HG03060 (cell line): ENCODE measurements around the gene HRH2.

Experiments
- ATAC-seq: cut with Tn5 transposase; IDR thresholded peaks from one replicate; pipeline ENCODE4 v1.9.1; 2021; ENCODE audit warnings: low read depth, moderate number of reproducible peaks; ENCODE audit not compliant: unreplicated experiment

The HRH2 gene

DNA sequence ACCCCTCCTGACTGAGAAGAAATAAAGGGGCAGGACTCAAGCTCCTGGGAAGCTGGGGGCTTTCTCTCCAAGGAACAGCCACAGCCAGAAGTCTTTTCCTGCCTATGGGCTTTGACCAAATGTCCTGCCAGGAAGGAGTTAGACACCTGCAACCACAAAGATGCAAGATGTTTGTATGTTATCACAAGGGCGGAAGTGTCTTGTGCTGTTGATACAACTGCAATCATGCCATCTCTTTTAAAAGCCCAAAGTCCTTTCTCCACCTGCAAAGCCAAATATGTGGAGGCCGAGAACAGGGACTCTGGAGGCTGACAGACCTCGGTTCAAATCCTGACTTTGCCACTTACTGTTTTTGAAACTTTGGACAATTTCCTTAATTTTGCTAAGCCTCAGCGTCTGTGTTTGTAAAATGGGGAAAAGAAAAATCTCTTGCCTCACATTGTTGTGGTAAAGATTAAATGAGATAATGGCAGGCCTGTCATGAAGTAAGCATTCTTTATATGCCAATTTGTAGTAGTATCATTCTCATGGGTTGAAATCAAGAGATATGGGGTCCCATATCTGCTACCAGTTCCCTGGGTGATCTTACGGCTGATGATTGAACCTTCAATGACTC, 17.0 kb downstream of the HRH2 start:
- ATAC-seq: no peak

DNA sequence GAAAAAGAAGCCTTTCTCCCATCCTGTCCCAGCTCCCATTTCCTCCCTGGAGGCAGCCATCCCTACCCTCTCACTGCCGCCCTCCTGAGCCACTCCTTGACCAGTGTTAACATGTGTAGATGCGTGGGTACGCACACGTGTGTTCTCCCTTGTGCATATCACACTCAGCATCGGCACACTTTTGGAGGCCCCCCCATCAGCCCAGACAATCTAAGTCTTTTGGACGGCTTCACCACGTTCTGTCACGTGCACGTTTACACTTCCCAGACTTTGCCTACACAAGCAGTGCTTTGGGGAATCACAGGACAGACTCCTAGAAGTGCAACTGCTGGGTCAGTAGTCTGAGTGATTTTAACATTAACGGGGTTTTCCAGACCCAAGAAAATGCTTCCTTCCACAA, 18.0 kb downstream of the HRH2 start:
- ATAC-seq: no peak

- no peak for ATAC-seq
Observed at GRCh38 chr5:175677571-175677970, 19.7 kb downstream of the HRH2 start.

DNA sequence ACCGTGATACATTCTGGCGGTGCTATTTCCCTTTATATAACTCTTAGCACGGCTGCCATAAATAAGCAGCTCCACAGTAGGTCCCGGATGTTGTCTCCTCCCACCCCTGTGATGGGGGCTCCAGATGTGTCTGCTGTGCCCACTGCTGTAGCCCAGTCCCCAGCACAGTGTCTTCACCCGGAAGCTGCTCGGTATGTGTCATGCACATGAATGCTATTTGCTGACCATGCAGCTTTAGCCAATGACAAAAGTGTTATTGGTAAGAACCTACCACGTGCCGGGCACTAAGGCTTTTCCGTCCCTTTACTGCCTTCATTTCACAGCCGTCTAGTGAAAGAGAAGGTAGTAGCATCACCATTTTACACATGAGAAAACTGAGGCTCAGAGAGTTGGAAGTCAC, 20.2 kb downstream of the HRH2 start:
- no peak for ATAC-seq

GRCh38 chr5:175679411-175679810, 21.5 kb downstream of the HRH2 start:
- no peak for ATAC-seq

GRCh38 chr5:175680020-175680419, 22.1 kb downstream of the HRH2 start:
- no peak for ATAC-seq

GRCh38 chr5:175680463-175680862, 22.6 kb downstream of the HRH2 start:
- no peak for ATAC-seq

DNA sequence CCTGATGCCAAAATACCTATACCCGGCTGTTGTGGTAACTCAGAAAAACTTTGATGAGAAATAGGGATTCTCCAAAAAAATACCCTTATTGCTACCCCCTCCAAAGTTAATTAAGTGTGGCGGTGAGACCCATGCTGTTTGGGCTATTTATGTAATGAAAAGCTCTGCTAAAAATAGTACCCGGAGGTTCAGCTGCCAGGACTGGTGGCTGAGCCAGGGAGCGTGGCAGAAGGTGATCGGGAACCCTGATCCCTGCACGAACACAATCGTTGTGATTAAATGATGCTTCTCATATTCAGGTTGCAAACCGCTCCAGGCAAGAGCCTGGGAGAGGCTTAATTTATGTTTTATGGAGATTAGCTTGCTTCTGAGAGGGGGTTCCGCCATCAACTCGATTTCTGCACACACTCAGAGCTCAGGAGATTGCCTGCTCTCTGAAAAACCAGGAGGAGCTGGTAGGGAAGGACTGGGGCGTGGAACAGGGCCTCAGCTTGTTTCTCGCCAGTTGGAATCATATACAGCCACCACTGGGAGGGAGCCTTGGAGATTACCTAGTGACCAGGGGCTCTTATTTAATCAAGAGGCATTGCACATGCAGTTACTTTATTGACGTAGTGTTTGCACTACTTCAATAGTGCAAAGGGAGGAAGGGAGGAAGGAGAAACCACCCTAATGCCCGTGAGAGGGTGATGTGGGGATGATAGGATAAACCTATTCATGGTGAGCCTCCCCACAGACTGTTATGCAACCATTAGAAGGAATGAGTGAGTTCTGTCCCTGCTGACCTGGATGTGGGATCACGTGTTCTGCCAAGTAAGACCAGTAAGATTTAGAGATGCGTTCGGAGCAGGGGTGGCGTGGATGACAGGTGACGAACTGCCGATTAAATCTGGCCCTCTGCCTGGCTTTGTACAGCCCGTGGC, 23.4 kb downstream of the HRH2 start:
- ATAC-seq: no peak

DNA sequence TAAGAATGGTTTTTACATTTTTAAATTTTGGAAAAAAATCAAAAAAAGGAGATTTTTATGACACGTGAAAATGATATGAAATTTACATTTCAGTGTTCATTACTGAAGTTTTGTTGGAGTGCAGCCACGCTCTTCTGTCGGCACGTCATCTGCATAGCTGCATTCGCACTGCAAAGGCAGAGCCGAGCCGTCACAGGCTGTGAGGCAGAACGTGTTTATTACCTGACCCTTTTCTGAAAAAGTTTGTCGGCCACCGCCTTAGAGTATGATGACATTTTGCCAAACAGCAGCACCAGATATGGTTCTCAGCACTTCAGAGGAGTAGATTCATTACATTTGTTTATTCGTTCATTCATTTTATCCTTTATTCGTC, 24.1 kb downstream of the HRH2 start:
- ATAC-seq: no peak

GRCh38 chr5:175682664-175683063, 24.8 kb downstream of the HRH2 start:
- no peak for ATAC-seq

- no peak for ATAC-seq
Observed at GRCh38 chr5:175683231-175683630, 25.4 kb downstream of the HRH2 start.

DNA sequence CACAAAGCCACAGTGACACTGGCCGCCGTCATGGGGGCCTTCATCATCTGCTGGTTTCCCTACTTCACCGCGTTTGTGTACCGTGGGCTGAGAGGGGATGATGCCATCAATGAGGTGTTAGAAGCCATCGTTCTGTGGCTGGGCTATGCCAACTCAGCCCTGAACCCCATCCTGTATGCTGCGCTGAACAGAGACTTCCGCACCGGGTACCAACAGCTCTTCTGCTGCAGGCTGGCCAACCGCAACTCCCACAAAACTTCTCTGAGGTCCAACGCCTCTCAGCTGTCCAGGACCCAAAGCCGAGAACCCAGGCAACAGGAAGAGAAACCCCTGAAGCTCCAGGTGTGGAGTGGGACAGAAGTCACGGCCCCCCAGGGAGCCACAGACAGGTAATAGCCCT, 26.1 kb downstream of the HRH2 start:
- ATAC-seq: no peak

DNA sequence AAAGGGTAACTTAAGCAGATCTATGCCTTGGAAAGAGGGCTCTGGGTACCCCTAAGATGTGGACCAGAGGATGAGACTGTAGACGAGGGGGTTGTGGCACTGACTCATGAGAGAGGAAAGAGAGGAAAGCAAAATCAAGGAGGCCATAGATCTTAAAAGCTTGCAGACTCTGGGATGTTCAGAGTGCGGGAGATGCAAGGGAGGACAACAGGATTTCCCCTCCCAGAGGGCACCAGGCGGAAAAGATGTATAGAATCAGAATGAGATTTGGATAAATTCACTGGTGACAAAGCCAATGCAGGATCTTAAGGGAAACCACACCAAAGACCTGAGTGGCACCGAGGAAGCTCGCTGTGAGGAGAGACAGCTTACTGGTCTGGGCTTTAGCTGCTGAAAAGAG, 27.1 kb downstream of the HRH2 start:
- ATAC-seq: no peak

GRCh38 chr5:175685701-175686350, 28.0 kb downstream of the HRH2 start:
- no peak for ATAC-seq

DNA sequence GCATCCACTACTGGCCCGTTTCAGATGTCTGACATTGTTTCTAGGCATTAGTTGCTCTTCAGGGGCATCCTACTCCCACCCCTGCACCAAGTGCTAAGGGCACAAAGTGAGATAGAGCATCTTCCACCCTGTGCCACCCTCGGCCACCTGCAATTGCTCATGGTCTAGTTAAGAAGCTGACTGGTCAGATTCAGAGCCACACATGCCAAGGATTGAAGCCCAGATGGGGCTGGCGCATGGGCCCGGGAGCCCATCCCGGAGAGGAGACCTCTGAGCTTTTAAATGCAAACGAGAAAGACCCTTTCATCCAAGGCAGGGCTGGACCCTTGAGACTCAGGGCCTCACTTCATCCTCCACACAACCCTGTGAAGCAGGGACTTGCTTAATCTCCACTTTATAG, 28.5 kb downstream of the HRH2 start:
- ATAC-seq: no peak

DNA sequence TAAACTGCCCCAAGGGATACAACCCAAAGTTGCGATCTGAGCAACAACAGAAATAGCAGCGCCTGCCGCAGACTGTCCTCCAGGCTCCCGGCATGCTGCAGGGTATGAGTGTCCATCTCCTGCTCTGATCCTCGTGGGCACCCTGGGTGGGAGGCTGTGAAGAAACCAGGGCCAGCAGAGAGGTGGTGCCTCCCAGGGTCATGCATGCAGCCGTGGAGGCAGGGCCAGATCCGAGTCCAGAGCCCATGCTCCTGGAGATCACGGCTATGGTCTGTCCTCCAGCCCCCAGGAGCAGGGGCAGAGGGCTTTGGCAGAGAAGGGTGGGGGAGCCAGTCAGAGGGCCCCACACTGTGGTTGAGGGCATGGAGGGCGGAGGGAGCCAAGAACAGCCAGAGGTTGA, 29.0 kb downstream of the HRH2 start:
- no peak for ATAC-seq

GRCh38 chr5:175687231-175687701, 29.4 kb downstream of the HRH2 start:
- no peak for ATAC-seq

- no peak for ATAC-seq
Observed at GRCh38 chr5:175688352-175689146, 30.7 kb downstream of the HRH2 start.

DNA sequence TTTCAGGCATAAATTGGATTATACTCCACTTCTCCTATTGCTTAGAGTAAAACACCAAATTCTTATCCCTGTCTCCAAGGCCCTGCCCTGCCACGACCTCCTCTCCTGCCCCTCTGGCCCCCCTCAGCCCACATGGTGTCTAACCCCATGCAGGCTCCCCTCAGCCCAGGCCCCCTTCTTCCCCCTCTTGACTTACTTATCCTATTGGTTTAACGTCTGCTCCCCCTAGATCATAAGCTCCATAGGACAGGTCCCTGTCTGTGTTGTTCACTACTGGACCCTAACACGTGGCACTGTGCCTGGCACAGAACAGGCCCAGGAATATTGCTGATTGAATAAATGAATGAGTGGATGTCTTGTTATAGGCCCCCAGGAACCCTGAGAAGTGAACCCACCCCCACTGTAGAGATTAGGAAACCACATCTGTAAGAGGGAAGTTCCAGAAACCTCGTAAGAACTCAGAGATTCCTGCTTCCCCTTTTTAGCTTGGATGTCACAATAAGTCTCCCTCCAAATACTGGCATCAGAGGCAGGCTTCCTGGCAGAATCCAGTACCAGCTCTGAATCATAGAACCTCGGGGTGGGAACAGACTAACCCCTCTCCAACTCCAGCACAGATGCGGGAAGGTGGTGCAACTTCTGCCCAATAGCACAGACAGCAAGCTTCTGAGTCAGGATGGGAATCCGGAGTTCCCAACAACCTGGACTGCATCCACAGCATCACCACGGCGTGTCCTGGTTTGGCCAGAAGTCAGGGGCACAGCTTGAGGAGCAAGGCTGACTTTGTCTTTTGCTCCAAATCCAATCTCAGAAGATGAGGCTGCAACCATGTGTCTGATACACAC, 31.5 kb downstream of the HRH2 start:
- ATAC-seq: no peak

DNA sequence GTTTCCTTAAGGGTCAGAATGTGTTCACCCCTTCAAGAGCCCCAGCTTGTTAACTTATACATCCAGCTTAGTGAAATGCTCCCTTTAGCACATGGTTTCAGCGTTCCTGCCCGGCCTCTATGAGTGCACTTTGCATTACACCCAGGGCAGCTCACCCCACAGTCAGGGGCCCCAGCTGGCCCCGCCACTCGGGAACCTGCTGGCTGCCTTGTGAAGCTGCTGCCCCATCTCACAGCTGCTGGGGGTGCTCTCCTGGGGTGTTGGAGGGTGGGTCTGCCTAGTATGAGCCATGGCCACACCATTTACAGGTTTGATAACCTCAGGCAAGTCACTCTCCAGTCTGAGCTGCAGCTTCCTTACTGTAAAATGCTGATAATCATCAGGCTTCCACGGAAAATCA, 32.2 kb downstream of the HRH2 start:
- no peak for ATAC-seq
